ENCODE measurements around the gene COL28A1.
"Not testable (repeated sequence)": the region's sequence is repeated elsewhere in the genome, so short reads cannot be mapped to it uniquely, and the experiment has no call there.

COL28A1 gene

GRCh38 chr7:7561591-7561990 lies 25.9 kb upstream of the COL28A1 start:
- DNase-seq (ENCODE audit: low spot score): not testable (repeated sequence)

- no peak for DNase-seq (ENCODE audit: low spot score)
Observed at GRCh38 chr7:7557252-7557651, 21.6 kb upstream of the COL28A1 start.

GRCh38 chr7:7556852-7557251 lies 21.2 kb upstream of the COL28A1 start:
- DNase-seq (ENCODE audit: low spot score): no peak

- no peak for DNase-seq (ENCODE audit: low spot score)
Observed at GRCh38 chr7:7554649-7555575, 19.2 kb upstream of the COL28A1 start.

- DNase-seq (ENCODE audit: low spot score): peak; percentile 44
Observed at GRCh38 chr7:7554021-7554432, 18.4 kb upstream of the COL28A1 start.

GRCh38 chr7:7553386-7553785 lies 17.7 kb upstream of the COL28A1 start:
- DNase-seq (ENCODE audit: low spot score): no peak

GRCh38 chr7:7552199-7552598 lies 16.5 kb upstream of the COL28A1 start:
- DNase-seq (ENCODE audit: low spot score): no peak

GRCh38 chr7:7550663-7551062 lies 15.0 kb upstream of the COL28A1 start:
- DNase-seq (ENCODE audit: low spot score): peak; percentile 51

GRCh38 chr7:7548407-7548806 lies 12.7 kb upstream of the COL28A1 start:
- DNase-seq (ENCODE audit: low spot score): no peak

GRCh38 chr7:7542251-7542835 lies 6.7 kb upstream of the COL28A1 start:
- DNase-seq (ENCODE audit: low spot score): no peak

- no peak for DNase-seq (ENCODE audit: low spot score)
Observed at GRCh38 chr7:7539711-7540110, 4.0 kb upstream of the COL28A1 start.

GRCh38 chr7:7539152-7539551 lies 3.5 kb upstream of the COL28A1 start:
- DNase-seq (ENCODE audit: low spot score): no peak

GRCh38 chr7:7537711-7538110 lies 2.0 kb upstream of the COL28A1 start:
- DNase-seq (ENCODE audit: low spot score): no peak

GRCh38 chr7:7536396-7537019 lies 835 bp upstream of the COL28A1 start:
- no peak for DNase-seq (ENCODE audit: low spot score)

- DNase-seq (ENCODE audit: low spot score): no peak
Observed at GRCh38 chr7:7533831-7534430, 1.7 kb downstream of the COL28A1 start.

- no peak for DNase-seq (ENCODE audit: low spot score)
Observed at GRCh38 chr7:7529328-7529727, 6.3 kb downstream of the COL28A1 start.

GRCh38 chr7:7527047-7527446 lies 8.6 kb downstream of the COL28A1 start:
- no peak for DNase-seq (ENCODE audit: low spot score)

GRCh38 chr7:7526006-7526405 lies 9.7 kb downstream of the COL28A1 start:
- no peak for DNase-seq (ENCODE audit: low spot score)

GRCh38 chr7:7524121-7524520 lies 11.6 kb downstream of the COL28A1 start:
- DNase-seq (ENCODE audit: low spot score): no peak

- DNase-seq (ENCODE audit: low spot score): no peak
Observed at GRCh38 chr7:7522421-7522820, 13.3 kb downstream of the COL28A1 start.

- no peak for DNase-seq (ENCODE audit: low spot score)
Observed at GRCh38 chr7:7521259-7521658, 14.4 kb downstream of the COL28A1 start.

- peak; percentile 62 for DNase-seq (ENCODE audit: low spot score)
Observed at GRCh38 chr7:7519528-7519927, 16.1 kb downstream of the COL28A1 start.

GRCh38 chr7:7519056-7519455 lies 16.6 kb downstream of the COL28A1 start:
- DNase-seq (ENCODE audit: low spot score): peak; percentile 47
